Neural cell (in vitro differentiated cells): ENCODE data around the gene TCIRG1. TPM values are rescaled to one million over a fixed set of nuclear protein-coding genes. Genes with fewer than 3 reads are reported as not detected.

Experiments
- H2AFZ ChIP-seq: fragments of 200-600, 300-800 bp; sonication (generic), shearing (Covaris generic); 2 replicates; pipeline ENCODE4 v1.6.0; 2014; ENCODE audit warnings: low read depth, mild to moderate bottlenecking, antibody characterized with exemption, low read length, moderate library complexity
- H3F3A ChIP-seq: fragments of 200-600 bp; shearing (Covaris generic); 2 replicates; pipeline ENCODE4 v1.6.1; 2016; ENCODE audit warnings: mild to moderate bottlenecking, moderate library complexity, mixed read lengths, antibody characterized with exemption, low read length; ENCODE audit not compliant: insufficient read depth, poor library complexity, severe bottlenecking
- H3K27ac ChIP-seq: fragments of 200-600, 300-800 bp; sonication (generic), shearing (Covaris generic); 2 replicates; pipeline ENCODE4 v1.5.1; 2014; ENCODE audit warnings: mild to moderate bottlenecking, low read length, moderate library complexity
- H3K27me3 ChIP-seq: fragments of 300-800, 200-600 bp; sonication (generic), shearing (Covaris generic); 2 replicates; pipeline ENCODE4 v1.6.0; 2014; ENCODE audit warnings: mild to moderate bottlenecking, low read depth, low read length, moderate library complexity; ENCODE audit not compliant: insufficient read depth
- H3K36me3 ChIP-seq: fragments of 300-800, 200-600 bp; sonication (generic), shearing (Covaris generic); 2 replicates; pipeline ENCODE4 v1.5.1; 2014; ENCODE audit warnings: mild to moderate bottlenecking, antibody characterized with exemption, low read length, moderate library complexity; ENCODE audit not compliant: insufficient read depth
- H3K4me2 ChIP-seq: fragments of 300-800, 200-600 bp; sonication (generic), shearing (Covaris generic); 2 replicates; pipeline ENCODE4 v1.6.0; 2014; ENCODE audit warnings: mild to moderate bottlenecking, low read length
- H3K4me3 ChIP-seq: fragments of 300-800, 200-600 bp; sonication (generic), shearing (Covaris generic); 2 replicates; pipeline ENCODE4 v1.5.1; 2014; ENCODE audit warnings: mild to moderate bottlenecking, low read length, moderate library complexity
- H3K79me2 ChIP-seq: fragments of 200-600 bp; shearing (Covaris generic); replicated peaks from 2 replicates; pipeline ENCODE4 v1.6.0; 2014; ENCODE audit warnings: mild to moderate bottlenecking, low read length, moderate library complexity; ENCODE audit not compliant: insufficient read depth
- H3K9ac ChIP-seq: fragments of 300-800, 200-600 bp; sonication (generic), shearing (Covaris generic); 2 replicates; pipeline ENCODE4 v1.6.1; 2016; ENCODE audit warnings: mild to moderate bottlenecking, low read length, mixed read lengths
- H3K9me2 ChIP-seq: fragments of 200-600 bp; shearing (Covaris generic); 2 replicates; pipeline ENCODE4 v1.6.1; 2016; ENCODE audit warnings: mild to moderate bottlenecking, low read length, mixed read lengths; ENCODE audit not compliant: insufficient read depth
- H3K9me3 ChIP-seq: fragments of 200-600, 300-800 bp; sonication (generic), shearing (Covaris generic); 2 replicates; pipeline ENCODE4 v1.6.1; 2016; ENCODE audit warnings: mild to moderate bottlenecking, mixed run types, low read length, moderate library complexity, mixed read lengths
- H4K20me1 ChIP-seq: fragments of 200-600 bp; shearing (Covaris generic); 2 replicates; pipeline ENCODE4 v1.6.1; 2016; ENCODE audit warnings: mild to moderate bottlenecking, mixed run types; ENCODE audit not compliant: insufficient read depth
- CTCF ChIP-seq: fragments of 450-650 bp; IDR thresholded peaks from 2 replicates; pipeline ENCODE4 v1.5.1; 2014; ENCODE audit warnings: antibody characterized with exemption, mild to moderate bottlenecking, moderate library complexity; ENCODE audit not compliant: poor library complexity, severe bottlenecking
- EP300 ChIP-seq: fragments of 450-650 bp; conservative IDR thresholded peaks from 2 replicates; pipeline ENCODE4 v1.6.1; 2014; ENCODE audit warnings: antibody characterized with exemption, mild to moderate bottlenecking, moderate library complexity; ENCODE audit not compliant: poor library complexity, severe bottlenecking
- EZH2 ChIP-seq: fragments of 200-600, 300-800 bp; shearing (Covaris generic), sonication (generic); IDR thresholded peaks from 2 replicates; pipeline ENCODE4 v1.6.1; 2014; ENCODE audit warnings: antibody characterized with exemption, low read length, borderline replicate concordance, mild to moderate bottlenecking; ENCODE audit not compliant: insufficient read depth, poor library complexity, severe bottlenecking
- MXI1 ChIP-seq: fragments of 450-650 bp; conservative IDR thresholded peaks from 2 replicates; pipeline ENCODE4 v1.6.1; 2014; ENCODE audit warnings: antibody characterized with exemption, mild to moderate bottlenecking; ENCODE audit not compliant: poor library complexity, severe bottlenecking
- POLR2AphosphoS5 ChIP-seq: IDR thresholded peaks from 2 replicates; pipeline ENCODE4 v1.6.1; 2012
- RAD21 ChIP-seq: fragments of 450-650 bp; conservative IDR thresholded peaks from 2 replicates; pipeline ENCODE4 v1.6.1; 2014; ENCODE audit warnings: antibody characterized with exemption, mild to moderate bottlenecking, moderate library complexity
- REST ChIP-seq: IDR thresholded peaks from 2 replicates; pipeline ENCODE4 v1.6.1; 2012; ENCODE audit warnings: borderline replicate concordance
- SMC3 ChIP-seq: fragments of 450-650 bp; conservative IDR thresholded peaks from 2 replicates; pipeline ENCODE4 v1.6.1; 2014; ENCODE audit warnings: antibody characterized with exemption, mild to moderate bottlenecking, moderate library complexity; ENCODE audit not compliant: poor library complexity
- TAF1 ChIP-seq: IDR thresholded peaks from 2 replicates; pipeline ENCODE4 v1.6.1; 2012; ENCODE audit warnings: low read depth
- polyA plus RNA-seq: library from polyadenylated mRNA; depleted of rRNA; stranded (reverse); fragments of >200 nt; gene quantifications from 2 replicates; pipeline ENCODE4 v1.2.3, GENCODE V29; 2014

TCIRG1 gene
- polyA plus RNA-seq, 1 donor from 2014 or later, result 1.8 TPM

- Histone ChIP-seq H3K36me3 (no peaks in the 10 kb centered on the region), H3K9ac (no peak overlapping the region), H2AFZ (no peak overlapping the region), H3K27ac (no peak overlapping the region), H3K9me2 (no peaks in the 10 kb centered on the region), H3K79me2 (no peaks in the 10 kb centered on the region), H3K4me3 (no peak overlapping the region), H3K4me2 (no peak overlapping the region), H3F3A (no peaks in the 10 kb centered on the region), H3K27me3 (no peaks in the 10 kb centered on the region), H3K9me3 (no peaks in the 10 kb centered on the region), H4K20me1 (no peaks in the 10 kb centered on the region)
- TF ChIP-seq RAD21 (no peak), CTCF (no peak), POLR2AphosphoS5 (no peak), MXI1 (no peak), EZH2 (no peak), TAF1 (no peak), EP300 (no peak), REST (no peak), SMC3 (no peak)
Measured at GRCh38 chr11:68077617-68078582, 39.1 kb downstream of the TCIRG1 start.

- H3K36me3 ChIP-seq, result no peaks in the 10 kb centered on the region
Measured at GRCh38 chr11:68080860-68081259, 42.0 kb downstream of the TCIRG1 start.

More at GRCh38 chr11:68080860-68081259, 42.0 kb downstream of the TCIRG1 start:
- no peaks in the 10 kb centered on the region for H3K27me3 ChIP-seq
- no peaks in the 10 kb centered on the region for H3K9me2 ChIP-seq
- no peak for TF ChIP-seq MXI1
- TF ChIP-seq TAF1, result no peak
- no peak for TF ChIP-seq EZH2
- H2AFZ ChIP-seq, result no peak overlapping the region
- no peak overlapping the region for H3K27ac ChIP-seq
- H3K4me3 ChIP-seq, result no peak overlapping the region
- H3K9ac ChIP-seq, result no peak overlapping the region
- no peaks in the 10 kb centered on the region for H3K9me3 ChIP-seq
- H3K4me2 ChIP-seq, result no peak overlapping the region
- H4K20me1 ChIP-seq, result no peaks in the 10 kb centered on the region
- H3F3A ChIP-seq, result no peaks in the 10 kb centered on the region
- no peaks in the 10 kb centered on the region for H3K79me2 ChIP-seq
